Neural crest cell (in vitro differentiated cells): ENCODE results near the gene WDR49. TPM values are rescaled to one million over a fixed set of nuclear protein-coding genes. Genes with fewer than 3 reads are reported as not detected.

Experiments
- DNase-seq: peaks from one replicate; pipeline ENCODE4 v3.0.0; 2021; ENCODE audit warnings: low read depth, mixed read lengths, low spot score
- H3K27ac Mint-ChIP-seq: one replicate; pipeline ENCODE4 v1.8.0; 2021; ENCODE audit warnings: mild to moderate bottlenecking, mixed read lengths; ENCODE audit not compliant: unreplicated experiment
- H3K27me3 Mint-ChIP-seq: 2 replicates; pipeline ENCODE4 v1.8.0; 2021; ENCODE audit warnings: low read depth, mild to moderate bottlenecking, mixed read lengths
- H3K36me3 Mint-ChIP-seq: 2 replicates; pipeline ENCODE4 v1.8.0; 2021; ENCODE audit warnings: low read depth, mild to moderate bottlenecking, mixed read lengths
- H3K4me1 Mint-ChIP-seq: 2 replicates; pipeline ENCODE4 v1.8.0; 2021; ENCODE audit warnings: mixed read lengths
- H3K4me3 Mint-ChIP-seq: one replicate; pipeline ENCODE4 v1.8.0; 2021; ENCODE audit warnings: mild to moderate bottlenecking, mixed read lengths
- H3K9me3 Mint-ChIP-seq: 2 replicates; pipeline ENCODE4 v1.8.0; 2021; ENCODE audit warnings: mixed read lengths
- total RNA-seq: library from RNA; stranded (reverse); gene quantifications from 2 replicates; pipeline ENCODE4 v1.2.1, GENCODE V29; 2021
- TF ChIP-seq, protein P1 (sequence below): fragments of 200-600 bp; sonication (generic); conservative IDR thresholded peaks from 2 replicates; pipeline ENCODE4 v1.5.0; 2021; ENCODE audit warnings: antibody characterized with exemption, mild to moderate bottlenecking

The WDR49 gene
- total RNA-seq, 1 donor from 2014 or later, result 5.4 TPM

DNA sequence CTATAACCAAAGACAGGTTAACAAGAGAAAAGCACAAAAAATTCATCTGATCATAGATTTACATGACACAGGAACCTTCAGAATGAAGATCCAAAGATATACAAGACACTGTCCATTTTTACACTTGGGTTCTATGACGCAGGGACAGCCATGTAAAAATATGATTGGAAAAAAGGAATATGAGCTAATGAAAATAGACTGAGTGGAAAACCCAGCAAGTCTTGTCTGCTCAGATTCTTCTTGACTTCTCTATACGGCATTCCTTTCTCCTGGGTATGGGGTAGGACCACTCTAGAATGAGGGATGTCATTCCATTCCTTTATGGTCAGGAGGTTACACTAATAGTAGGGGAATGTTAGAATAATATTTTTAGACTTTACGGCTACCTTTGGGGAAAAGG lies 46.9 kb downstream of the WDR49 start:
- Mint-ChIP-seq H3K9me3 (no peaks in the 10 kb centered on the region), H3K36me3 (no peaks in the 10 kb centered on the region), H3K4me3 (no peak overlapping the region), H3K4me1 (no peaks in the 10 kb centered on the region), H3K27me3 (peaks cover 6% of the 10 kb centered on the region), H3K27ac (no peak overlapping the region)
- no peak for DNase-seq
- TF ChIP-seq, protein P1, sequence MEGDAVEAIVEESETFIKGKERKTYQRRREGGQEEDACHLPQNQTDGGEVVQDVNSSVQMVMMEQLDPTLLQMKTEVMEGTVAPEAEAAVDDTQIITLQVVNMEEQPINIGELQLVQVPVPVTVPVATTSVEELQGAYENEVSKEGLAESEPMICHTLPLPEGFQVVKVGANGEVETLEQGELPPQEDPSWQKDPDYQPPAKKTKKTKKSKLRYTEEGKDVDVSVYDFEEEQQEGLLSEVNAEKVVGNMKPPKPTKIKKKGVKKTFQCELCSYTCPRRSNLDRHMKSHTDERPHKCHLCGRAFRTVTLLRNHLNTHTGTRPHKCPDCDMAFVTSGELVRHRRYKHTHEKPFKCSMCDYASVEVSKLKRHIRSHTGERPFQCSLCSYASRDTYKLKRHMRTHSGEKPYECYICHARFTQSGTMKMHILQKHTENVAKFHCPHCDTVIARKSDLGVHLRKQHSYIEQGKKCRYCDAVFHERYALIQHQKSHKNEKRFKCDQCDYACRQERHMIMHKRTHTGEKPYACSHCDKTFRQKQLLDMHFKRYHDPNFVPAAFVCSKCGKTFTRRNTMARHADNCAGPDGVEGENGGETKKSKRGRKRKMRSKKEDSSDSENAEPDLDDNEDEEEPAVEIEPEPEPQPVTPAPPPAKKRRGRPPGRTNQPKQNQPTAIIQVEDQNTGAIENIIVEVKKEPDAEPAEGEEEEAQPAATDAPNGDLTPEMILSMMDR, result no peak

DNA sequence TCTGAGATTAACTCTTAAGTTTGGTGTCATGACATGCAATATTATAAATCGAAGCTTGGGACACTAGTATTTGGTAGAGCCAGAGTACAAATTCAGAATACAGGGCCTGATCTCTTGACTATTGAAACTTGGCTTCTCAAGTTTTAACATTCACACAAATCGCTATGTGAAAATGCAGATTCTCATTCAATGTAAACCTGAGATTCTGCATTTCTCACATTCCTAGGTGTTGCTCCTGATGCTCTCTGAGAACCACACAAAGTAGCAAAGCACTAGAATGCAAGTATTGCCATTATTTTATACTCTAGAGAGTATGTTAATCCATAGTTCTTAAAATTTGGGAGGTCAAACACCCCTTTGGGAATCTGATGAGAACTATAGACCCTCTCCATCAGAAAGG lies 47.9 kb downstream of the WDR49 start:
- TF ChIP-seq, protein P1, result no peak

DNA sequence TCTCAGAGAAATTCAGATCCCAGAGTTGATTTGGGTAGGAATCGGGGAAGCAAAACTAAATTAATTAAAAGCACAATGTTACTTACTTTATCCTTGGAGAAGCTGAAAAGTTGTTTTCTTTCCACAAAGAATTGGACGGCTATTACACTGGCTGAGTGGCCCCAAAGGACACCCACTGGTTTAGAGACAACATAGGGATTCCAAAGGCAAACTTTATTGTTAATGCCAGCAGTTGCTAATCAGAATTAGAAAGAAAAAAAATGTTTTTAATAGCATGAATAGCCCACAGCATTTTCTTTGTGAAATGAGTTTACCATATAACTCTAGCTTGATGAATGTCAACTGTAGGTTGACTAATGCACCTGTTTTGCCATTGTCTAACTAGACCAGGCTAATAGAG lies 51.7 kb downstream of the WDR49 start:
- Mint-ChIP-seq H3K27ac (no peak overlapping the region), H3K27me3 (peaks cover 3% of the 10 kb centered on the region), H3K9me3 (peaks cover 11% of the 10 kb centered on the region), H3K4me3 (no peak overlapping the region), H3K4me1 (no peaks in the 10 kb centered on the region), H3K36me3 (peaks cover 12% of the 10 kb centered on the region)
- no peak for DNase-seq
- TF ChIP-seq, protein P1, result no peak

More for the DNA sequence above, 47.9 kb downstream of the WDR49 start:
- Mint-ChIP-seq H3K4me3 (no peak overlapping the region), H3K9me3 (no peaks in the 10 kb centered on the region), H3K4me1 (no peaks in the 10 kb centered on the region), H3K27ac (no peak overlapping the region), H3K36me3 (no peaks in the 10 kb centered on the region), H3K27me3 (peaks cover 6% of the 10 kb centered on the region)
- no peak for DNase-seq

DNA sequence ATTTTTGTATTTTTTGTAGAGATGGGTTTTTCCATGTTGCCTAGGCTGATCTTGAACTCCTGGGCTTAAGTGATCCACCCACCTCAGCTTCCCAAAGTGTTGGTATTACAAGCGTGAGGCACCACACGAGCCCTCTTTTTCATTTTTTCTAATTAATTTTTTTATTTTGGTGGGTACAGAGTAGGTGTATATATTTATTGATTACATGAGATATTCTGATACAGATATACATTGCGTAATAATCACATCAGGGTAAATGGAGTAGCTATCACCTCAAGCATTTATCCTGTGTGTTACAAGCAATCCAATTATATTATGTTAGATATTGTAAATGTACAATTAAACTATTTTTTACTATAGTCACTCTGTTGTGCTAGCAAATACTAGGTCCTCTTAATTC lies 66.1 kb downstream of the WDR49 start:
- Mint-ChIP-seq H3K27me3 (peaks cover 3% of the 10 kb centered on the region), H3K9me3 (no peaks in the 10 kb centered on the region), H3K27ac (no peak overlapping the region), H3K4me3 (no peak overlapping the region), H3K36me3 (no peaks in the 10 kb centered on the region), H3K4me1 (no peaks in the 10 kb centered on the region)
- no peak for DNase-seq
- TF ChIP-seq, protein P1, result no peak

DNA sequence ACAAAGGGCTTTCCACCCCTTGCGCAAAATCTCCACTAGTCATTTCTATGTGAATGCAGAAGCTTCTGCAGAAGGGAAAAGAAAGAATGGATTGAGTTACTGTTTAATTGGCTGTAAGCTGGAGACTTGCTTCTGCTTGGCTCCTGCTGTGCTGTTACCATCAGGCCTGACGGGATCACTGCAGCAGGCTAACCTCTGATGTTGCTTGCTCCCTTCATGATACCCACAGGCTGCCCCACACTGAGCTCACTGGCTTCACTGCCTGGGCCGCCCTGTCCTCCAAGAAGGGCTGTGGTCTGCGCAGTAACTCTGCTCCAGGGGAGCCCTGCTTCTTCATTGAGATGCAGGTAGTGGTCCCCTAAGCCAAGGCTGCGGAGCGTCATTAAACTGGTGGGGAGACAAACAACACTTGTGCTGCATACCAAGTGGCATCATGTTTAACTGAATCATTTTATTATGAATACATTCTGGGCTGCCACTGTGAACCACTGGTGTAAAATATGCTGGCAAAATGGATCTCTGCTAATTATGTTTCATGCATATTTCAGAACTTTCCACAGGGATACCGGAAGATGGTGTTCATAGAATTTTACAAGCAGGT lies 78.6 kb downstream of the WDR49 start:
- H3K4me3 Mint-ChIP-seq, result no peak overlapping the region
- TF ChIP-seq, protein P1, result no peak
- H3K36me3 Mint-ChIP-seq, result no peaks in the 10 kb centered on the region
- DNase-seq, result no peak
- no peaks in the 10 kb centered on the region for H3K9me3 Mint-ChIP-seq
- H3K4me1 Mint-ChIP-seq, result no peaks in the 10 kb centered on the region
- H3K27ac Mint-ChIP-seq, result no peak overlapping the region
- peaks cover 4% of the 10 kb centered on the region for H3K27me3 Mint-ChIP-seq
